Mammary epithelial cell (primary cell): ENCODE results near the gene PTPN3.

ENCODE experiments used
- CTCF ChIP-seq, 2 donors: IDR thresholded peaks in 1 of 2; conservative IDR thresholded peaks in 1 of 2; 2 replicates each; pipeline ENCODE4 v1.5.1; 2011 to 2012; ENCODE audit warnings: inconsistent platforms in 2 of 2, low read length in 2 of 2, mild to moderate bottlenecking in 2 of 2, control low read depth in 1 of 2, low read depth in 1 of 2; ENCODE audit not compliant: insufficient read depth in 1 of 2; ENCODE audit errors: extremely low read depth in 1 of 2
- EZH2 ChIP-seq: IDR thresholded peaks from 2 replicates; pipeline ENCODE4 v1.6.1; 2012; ENCODE audit warnings: low read length, inconsistent platforms, borderline replicate concordance

- TF ChIP-seq EZH2: no peak
- no peak for TF ChIP-seq CTCF (conservative IDR thresholded peaks at IDR 0.05 in 1 of 2, IDR thresholded peaks at IDR 0.05 in 1 of 2; ENCODE audit: extremely low read depth in 1 of 2, insufficient read depth in 1 of 2, low read depth in 1 of 2, low read length in 2 of 2)
Observed at GRCh38 chr9:109387206-109387605, 110.9 kb downstream of the PTPN3 start.
